MM.1S (cell line): ENCODE measurements around the gene VAT1.
"Not testable (repeated sequence)": the region's sequence is repeated elsewhere in the genome, so short reads cannot be mapped to it uniquely, and the experiment has no call there.

Experiments
- DNase-seq: peaks from one replicate; pipeline ENCODE4 v3.0.0-alpha.2; 2015
- H2AFZ ChIP-seq: fragments of 300-600 bp; sonication (generic); 2 replicates; pipeline ENCODE4 v1.6.0; 2016; ENCODE audit warnings: antibody characterized with exemption, low read length
- H3F3A ChIP-seq: fragments of 300-600 bp; sonication (generic); 2 replicates; pipeline ENCODE4 v1.6.1; 2016; ENCODE audit warnings: mild to moderate bottlenecking, antibody characterized with exemption, low read length, moderate library complexity, mixed read lengths; ENCODE audit not compliant: insufficient read depth
- H3K27ac ChIP-seq: fragments of 300-600 bp; sonication (generic); 2 replicates; pipeline ENCODE4 v1.5.1; 2016; ENCODE audit warnings: mild to moderate bottlenecking, low read length
- H3K27me3 ChIP-seq: fragments of 300-600 bp; sonication (generic); replicated peaks from 2 replicates; pipeline ENCODE4 v1.6.0; 2016; ENCODE audit warnings: low read length; ENCODE audit not compliant: insufficient read depth
- H3K36me3 ChIP-seq: fragments of 300-600 bp; sonication (generic); replicated peaks from 2 replicates; pipeline ENCODE4 v1.6.1; 2016; ENCODE audit warnings: mild to moderate bottlenecking, low read length, mixed read lengths; ENCODE audit not compliant: insufficient read depth
- H3K4me1 ChIP-seq: fragments of 300-600 bp; sonication (generic); 2 replicates; pipeline ENCODE4 v1.6.1; 2016; ENCODE audit warnings: low read length, mixed read lengths
- H3K4me2 ChIP-seq: fragments of 300-600 bp; sonication (generic); 2 replicates; pipeline ENCODE4 v1.6.0; 2016; ENCODE audit warnings: low read depth, low read length
- H3K4me3 ChIP-seq: fragments of 300-600 bp; sonication (generic); 2 replicates; pipeline ENCODE4 v1.5.1; 2016; ENCODE audit warnings: low read length, mixed read lengths
- H3K79me2 ChIP-seq: fragments of 300-600 bp; sonication (generic); 2 replicates; pipeline ENCODE4 v1.6.1; 2016; ENCODE audit warnings: mixed run types, low read length, mixed read lengths
- H3K9ac ChIP-seq: fragments of 300-600 bp; sonication (generic); 2 replicates; pipeline ENCODE4 v1.6.1; 2016; ENCODE audit warnings: low read length, mixed read lengths
- H3K9me2 ChIP-seq: fragments of 300-600 bp; sonication (generic); replicated peaks from 2 replicates; pipeline ENCODE4 v1.6.1; 2016; ENCODE audit warnings: mild to moderate bottlenecking, low read length, mixed read lengths; ENCODE audit not compliant: insufficient read depth
- H3K9me3 ChIP-seq: fragments of 300-600 bp; sonication (generic); replicated peaks from 2 replicates; pipeline ENCODE4 v1.6.1; 2016; ENCODE audit warnings: mild to moderate bottlenecking, low read length, mixed read lengths; ENCODE audit not compliant: insufficient read depth
- H4K20me1 ChIP-seq: fragments of 300-600 bp; sonication (generic); 2 replicates; pipeline ENCODE4 v1.6.1; 2016; ENCODE audit warnings: mild to moderate bottlenecking, low read length, moderate library complexity, mixed read lengths; ENCODE audit not compliant: insufficient read depth
- CTCF ChIP-seq: fragments of 300-600 bp; sonication (generic); IDR thresholded peaks from 2 replicates; pipeline ENCODE4 v1.5.1; 2016; ENCODE audit warnings: antibody characterized with exemption, low read length, mixed read lengths
- EZH2 ChIP-seq: fragments of 300-600 bp; sonication (generic); optimal IDR thresholded peaks from 2 replicates; pipeline ENCODE3; 2017; ENCODE audit warnings: low read depth, mild to moderate bottlenecking, antibody characterized with exemption, low read length, mixed read lengths
- EZH2phosphoT487 ChIP-seq: fragments of 300-600 bp; sonication (generic); IDR thresholded peaks from 2 replicates; pipeline ENCODE4 v1.6.1; 2018; ENCODE audit warnings: antibody characterized with exemption, low read length

VAT1 gene

DNA sequence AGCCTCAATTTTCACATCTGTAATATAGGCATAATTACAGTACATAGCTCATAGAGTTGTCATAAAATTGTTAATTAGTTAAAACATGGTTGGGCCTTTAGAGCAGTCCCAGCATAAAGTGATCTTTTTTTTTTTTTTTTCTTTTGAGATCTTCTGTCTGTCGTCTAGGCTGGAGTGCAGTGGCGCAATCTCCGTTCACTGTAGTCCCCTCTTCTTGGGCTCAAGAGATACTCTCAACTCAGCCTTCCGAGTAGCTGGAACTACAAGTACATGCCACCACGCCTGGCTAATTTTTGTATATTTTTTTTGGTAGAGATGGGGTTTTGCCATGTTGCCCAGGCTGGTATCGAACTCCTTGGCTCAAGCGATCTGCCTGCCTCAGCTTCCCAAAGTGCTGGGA, 33.9 kb upstream of the VAT1 start:
- DNase-seq: no peak
- no peak overlapping the region for H3K4me2 ChIP-seq
- no peak overlapping the region for H3K9ac ChIP-seq
- no peaks in the 10 kb centered on the region for H4K20me1 ChIP-seq
- no peaks in the 10 kb centered on the region for H3K79me2 ChIP-seq
- no peak overlapping the region for H3K4me3 ChIP-seq
- H2AFZ ChIP-seq: no peak overlapping the region
- H3K9me2 ChIP-seq: no peaks in the 10 kb centered on the region
- no peaks in the 10 kb centered on the region for H3F3A ChIP-seq
- no peaks in the 10 kb centered on the region for H3K4me1 ChIP-seq
- H3K9me3 ChIP-seq: no peaks in the 10 kb centered on the region
- no peaks in the 10 kb centered on the region for H3K27me3 ChIP-seq
- no peaks in the 10 kb centered on the region; the same call in 1 of the 2 replicates for H3K36me3 ChIP-seq
- TF ChIP-seq EZH2 (no peak), EZH2phosphoT487 (no peak), CTCF (no peak)
- no peak overlapping the region for H3K27ac ChIP-seq

DNA sequence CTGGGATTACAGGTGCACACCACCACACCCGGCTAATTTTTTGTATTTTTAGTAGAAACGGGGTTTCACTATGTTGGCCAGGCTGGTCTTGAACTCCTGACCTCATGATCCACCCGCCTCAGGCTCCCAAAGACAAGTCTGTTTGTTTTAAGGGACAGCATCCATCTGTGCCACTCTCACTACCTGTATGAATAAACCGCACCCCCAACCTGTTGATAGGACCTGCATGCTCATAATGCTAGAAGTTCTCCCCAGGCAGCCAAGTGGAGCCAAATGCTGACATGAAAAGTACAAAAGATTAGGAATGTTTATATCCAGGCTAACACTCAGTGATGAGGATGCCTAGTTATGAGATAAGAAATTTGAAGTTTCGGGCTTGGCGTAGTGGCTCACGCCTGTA, 30.8 kb upstream of the VAT1 start:
- not testable (repeated sequence) for H3K9me2 ChIP-seq, H3K79me2 ChIP-seq, DNase-seq, H3K27ac ChIP-seq, H2AFZ ChIP-seq, H3K4me1 ChIP-seq, H3K27me3 ChIP-seq, H3K4me3 ChIP-seq, H3F3A ChIP-seq, H3K9me3 ChIP-seq, H3K9ac ChIP-seq, H3K4me2 ChIP-seq, H4K20me1 ChIP-seq, H3K36me3 ChIP-seq

GRCh38 chr17:43051969-43052368, 29.8 kb upstream of the VAT1 start:
- no peak overlapping the region for H3K27ac ChIP-seq
- H3K4me2 ChIP-seq: no peak overlapping the region
- H3K9me3 ChIP-seq: no peaks in the 10 kb centered on the region
- H4K20me1 ChIP-seq: no peaks in the 10 kb centered on the region
- no peaks in the 10 kb centered on the region for H3K79me2 ChIP-seq
- no peak overlapping the region for H2AFZ ChIP-seq
- no peaks in the 10 kb centered on the region for H3K27me3 ChIP-seq
- no peaks in the 10 kb centered on the region; the same call in 1 of the 2 replicates for H3K36me3 ChIP-seq
- H3F3A ChIP-seq: no peaks in the 10 kb centered on the region
- no peak overlapping the region for H3K4me3 ChIP-seq
- DNase-seq: no peak
- H3K9me2 ChIP-seq: no peaks in the 10 kb centered on the region
- H3K9ac ChIP-seq: no peak overlapping the region
- H3K4me1 ChIP-seq: no peaks in the 10 kb centered on the region
- no peak for TF ChIP-seq EZH2phosphoT487
- no peak for TF ChIP-seq EZH2
- TF ChIP-seq CTCF: no peak

DNA sequence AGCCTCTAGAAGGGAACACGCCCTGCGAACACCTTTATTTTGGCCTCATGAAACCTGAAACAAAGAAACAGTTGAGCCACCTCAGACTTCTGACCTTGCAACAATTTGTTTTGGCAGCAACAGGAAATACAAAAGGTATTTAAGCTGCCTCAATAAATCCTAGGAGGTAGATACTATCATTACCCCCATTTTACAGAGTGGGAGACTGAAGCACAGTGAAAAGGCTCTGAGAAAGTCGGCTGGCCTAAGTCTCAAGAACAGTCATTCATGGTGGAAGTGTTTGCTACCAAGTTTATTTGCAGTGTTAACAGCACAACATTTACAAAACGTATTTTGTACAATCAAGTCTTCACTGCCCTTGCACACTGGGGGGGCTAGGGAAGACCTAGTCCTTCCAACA, 21.8 kb upstream of the VAT1 start:
- Histone ChIP-seq H4K20me1 (no peaks in the 10 kb centered on the region), H3F3A (peaks cover 4% of the 10 kb centered on the region; the same call in 1 of the 2 replicates), H3K4me1 (peaks cover 12% of the 10 kb centered on the region), H3K9ac (no peak overlapping the region), H3K79me2 (no peaks in the 10 kb centered on the region), H3K36me3 (no peaks in the 10 kb centered on the region), H3K27me3 (no peaks in the 10 kb centered on the region), H3K4me3 (no peak overlapping the region), H2AFZ (no peak overlapping the region), H3K9me3 (no peaks in the 10 kb centered on the region), H3K4me2 (peak overlapping the region; percentile 12; the same call in 1 of the 2 replicates), H3K9me2 (no peaks in the 10 kb centered on the region), H3K27ac (peak overlapping the region; percentile 45; the same call in 1 of the 2 replicates)
- DNase-seq: peak; percentile 12
- TF ChIP-seq EZH2 (no peak), EZH2phosphoT487 (no peak), CTCF (no peak)
